Spleen (tissue), 13 donors: Measurements from ENCODE around the gene TRERF1. TPM values are rescaled to one million over a fixed set of nuclear protein-coding genes. Genes with fewer than 3 reads are reported as not detected.

Experiments used
- DNase-seq: peaks from one replicate; pipeline ENCODE4 v3.0.0-alpha.2; 2020
- H3K27ac ChIP-seq, 8 donors: fragments of 200-600 bp; sonication (generic) in 7 of 8; 1 replicate in 4 of 8; 2 replicates in 4 of 8; pipeline versions ENCODE4 v1.5.0 to v1.8.0; 2016 to 2021; ENCODE audit warnings: inconsistent platforms in 4 of 8, mild to moderate bottlenecking in 4 of 8, moderate library complexity in 1 of 8
- H3K27me3 ChIP-seq, 7 donors: fragments of 200-600 bp; sonication (generic) in 6 of 7; replicated peaks in 1 of 7; 1 replicate in 4 of 7; 2 replicates in 3 of 7; pipeline versions ENCODE4 v1.5.0 to v1.8.0; 2016 to 2021; ENCODE audit warnings: inconsistent platforms in 3 of 7, mild to moderate bottlenecking in 1 of 7
- H3K36me3 ChIP-seq, 6 donors: fragments of 200-600 bp; sonication (generic) in 5 of 6; 1 replicate in 4 of 6; 2 replicates in 2 of 6; pipeline versions ENCODE4 v1.5.0 to v1.8.0; 2016 to 2021; ENCODE audit warnings: inconsistent platforms in 2 of 6
- H3K4me1 ChIP-seq, 6 donors: fragments of 200-600 bp; sonication (generic) in 5 of 6; 1 replicate in 3 of 6; 2 replicates in 3 of 6; pipeline versions ENCODE4 v1.5.0 to v1.8.0; 2016 to 2021; ENCODE audit warnings: inconsistent platforms in 3 of 6
- H3K4me3 ChIP-seq, 8 donors: fragments of 200-600 bp; sonication (generic) in 7 of 8; 1 replicate in 4 of 8; 2 replicates in 4 of 8; pipeline versions ENCODE4 v1.5.0 to v1.8.0; 2016 to 2021; ENCODE audit warnings: inconsistent platforms in 4 of 8, mild to moderate bottlenecking in 4 of 8, moderate library complexity in 2 of 8
- H3K9me3 ChIP-seq, 8 donors: fragments of 200-600 bp; sonication (generic) in 7 of 8; 1 replicate in 4 of 8; 2 replicates in 4 of 8; pipeline versions ENCODE4 v1.5.0 to v1.8.0; 2016 to 2021; ENCODE audit warnings: inconsistent platforms in 4 of 8
- POLR2A ChIP-seq, 3 donors: fragments of 450-650 bp; IDR thresholded peaks; one replicate each; pipeline ENCODE4 v1.5.1; 2017; ENCODE audit warnings: antibody characterized with exemption in 3 of 3, mild to moderate bottlenecking in 1 of 3
- POLR2AphosphoS5 ChIP-seq, 3 donors: sonication (generic); formaldehyde crosslinking; IDR thresholded peaks; one replicate each; pipeline ENCODE4 v1.5.1; 2017; ENCODE audit warnings: antibody characterized with exemption in 3 of 3
- WGBS, 5 donors: extraction: QIAGEN DNeasy Blood & Tissue Kit in 3 of 5; methylation state at CpG; one replicate each; pipeline versions ENCODE4 v1.1.5 to v1.1.7; 2013 to 2018; 5-methylcytosine and 5-hydroxymethylcytosine counted together
- intact Hi-C: fragments of 100-400 bp; cut with DNase I; formaldehyde crosslinking; loops from one replicate; pipeline ENCODE4 v1.15.0; 2023; ENCODE audit warnings: low total_unique reads
- long read RNA-seq, 2 donors: transcript quantifications; one replicate each; lab custom pipeline, GENCODE V29; 2026
- polyA plus RNA-seq, 3 donors: library from polyadenylated mRNA; stranded (reverse); fragments of 200-250 nt; gene quantifications; one replicate each; pipeline ENCODE4 v1.2.1, GENCODE V29; 2013
- total RNA-seq, 7 donors: library from RNA; depleted of rRNA in 3 of 7; stranded (reverse); fragments of >200 nt in 3 of 7; fragmentation: NEBNext Ultra II Directional in 4 of 7; extraction: Animal tissue kit (Norgen Biotek cat#: 25700) in 4 of 7; gene quantifications; one replicate each; pipeline versions ENCODE4 v1.1.0 to v1.2.1, GENCODE V29; 2016 to 2021
- TF ChIP-seq, protein P1 (sequence below), 11 experiments: fragments of 200-600 bp in 7 of 11; fragments of 450-650 bp in 4 of 11; sonication (generic) in 4 of 11; IDR thresholded peaks in 8 of 11; conservative IDR thresholded peaks in 3 of 11; 1 replicate in 7 of 11; 2 replicates in 4 of 11; pipeline versions ENCODE4 v1.4.0 to v1.8.0; 2016 to 2021; ENCODE audit warnings: antibody characterized with exemption in 11 of 11, inconsistent platforms in 4 of 11, mild to moderate bottlenecking in 1 of 11
- donor health status: healthy with polysubstance abuse.
- donor health status: DM: no; HTN: no; CAD: no; lungs with moderate emphysema.
- donor health status: DM: no; HTN: no; CAD: no.
- donor health status: Bipolar disorder and iron deficiency.
- donor health status: healthy.
- donor health status: DM: no; HTN: no; CAD: no.
- donor health status: DM: yes; HTN: yes; CAD: no.

TRERF1 gene, protein sequence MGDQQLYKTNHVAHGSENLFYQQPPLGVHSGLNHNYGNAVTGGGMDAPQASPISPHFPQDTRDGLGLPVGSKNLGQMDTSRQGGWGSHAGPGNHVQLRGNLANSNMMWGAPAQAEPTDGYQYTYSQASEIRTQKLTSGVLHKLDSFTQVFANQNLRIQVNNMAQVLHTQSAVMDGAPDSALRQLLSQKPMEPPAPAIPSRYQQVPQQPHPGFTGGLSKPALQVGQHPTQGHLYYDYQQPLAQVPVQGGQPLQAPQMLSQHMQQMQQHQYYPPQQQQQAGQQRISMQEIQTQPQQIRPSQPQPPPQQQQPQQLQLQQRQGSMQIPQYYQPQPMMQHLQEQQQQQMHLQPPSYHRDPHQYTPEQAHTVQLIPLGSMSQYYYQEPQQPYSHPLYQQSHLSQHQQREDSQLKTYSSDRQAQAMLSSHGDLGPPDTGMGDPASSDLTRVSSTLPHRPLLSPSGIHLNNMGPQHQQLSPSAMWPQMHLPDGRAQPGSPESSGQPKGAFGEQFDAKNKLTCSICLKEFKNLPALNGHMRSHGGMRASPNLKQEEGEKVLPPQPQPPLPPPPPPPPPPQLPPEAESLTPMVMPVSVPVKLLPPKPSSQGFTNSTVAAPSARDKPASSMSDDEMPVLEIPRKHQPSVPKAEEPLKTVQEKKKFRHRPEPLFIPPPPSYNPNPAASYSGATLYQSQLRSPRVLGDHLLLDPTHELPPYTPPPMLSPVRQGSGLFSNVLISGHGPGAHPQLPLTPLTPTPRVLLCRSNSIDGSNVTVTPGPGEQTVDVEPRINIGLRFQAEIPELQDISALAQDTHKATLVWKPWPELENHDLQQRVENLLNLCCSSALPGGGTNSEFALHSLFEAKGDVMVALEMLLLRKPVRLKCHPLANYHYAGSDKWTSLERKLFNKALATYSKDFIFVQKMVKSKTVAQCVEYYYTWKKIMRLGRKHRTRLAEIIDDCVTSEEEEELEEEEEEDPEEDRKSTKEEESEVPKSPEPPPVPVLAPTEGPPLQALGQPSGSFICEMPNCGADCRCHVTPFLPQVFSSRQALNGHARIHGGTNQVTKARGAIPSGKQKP (N-terminal part only)
- total RNA-seq (10 to 100 TPM in 6 of 7 donors, 1 to 10 TPM in 1; 8.4 to 16.9 (median 14.3) TPM), polyA plus RNA-seq (1 to 10 TPM; 1.5 to 3.0 (median 2.0) TPM)
- long read RNA-seq, donor 1, partial matches to known transcripts: 5 of 5 reads
- long read RNA-seq, donor 1, other reads (novel, unspliced or antisense): 0 of 5 reads
- long read RNA-seq, donor 2: 0 reads

DNA sequence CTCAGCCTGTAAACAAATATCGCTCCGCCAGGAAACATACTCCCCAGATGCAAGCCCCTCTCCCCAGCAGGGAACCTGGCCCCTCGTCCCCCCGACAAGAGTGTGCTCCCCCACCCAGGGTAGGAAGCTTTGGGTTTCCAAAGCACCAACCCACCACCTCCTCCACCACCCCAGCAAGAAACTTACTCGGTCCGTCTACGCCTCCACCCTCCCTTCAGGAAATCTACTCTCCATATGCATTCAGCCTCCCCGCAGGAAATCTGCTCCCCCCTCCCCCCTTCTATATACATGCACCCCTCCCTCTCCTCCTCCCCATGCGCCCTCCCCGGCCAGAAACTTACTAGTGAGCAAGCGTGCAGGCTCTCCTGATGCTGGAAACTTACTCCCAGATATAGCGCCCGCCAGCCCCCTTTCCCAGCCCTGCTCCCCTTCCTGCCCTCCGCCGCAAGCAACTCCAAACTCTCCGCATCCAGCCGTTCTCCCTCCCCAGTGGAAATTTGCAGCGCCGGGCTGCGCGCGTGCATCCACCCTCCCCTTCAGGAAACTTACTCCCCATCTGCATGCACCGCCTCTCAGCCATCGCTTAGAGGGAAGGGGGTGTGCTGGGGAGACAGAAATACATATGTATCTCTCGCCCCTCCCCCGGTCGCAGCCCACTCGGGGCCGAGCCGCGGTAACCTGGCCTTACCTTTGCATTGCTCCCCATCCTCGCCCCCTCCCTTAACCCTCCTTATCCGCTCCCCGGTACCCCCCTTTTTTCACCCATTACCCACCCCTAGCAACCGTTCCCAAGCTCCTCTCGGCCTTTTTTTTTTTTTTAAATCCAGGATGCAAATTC lies at the start of gene TRERF1:
TRERF1 (minus strand) TSS at position 594 of the 838 bp plus-strand sequence. CDS start 182,336 bp downstream, outside the sequence.
- WGBS, 5 donors: 1% methylated on average over 36 of the region's 36 CpGs
- TF ChIP-seq POLR2AphosphoS5 (IDR thresholded peaks at IDR 0.05): peak; percentile 1 to 23 (median 6)
- no peak for TF ChIP-seq POLR2A (IDR thresholded peaks at IDR 0.05)
- TF ChIP-seq, protein P1, sequence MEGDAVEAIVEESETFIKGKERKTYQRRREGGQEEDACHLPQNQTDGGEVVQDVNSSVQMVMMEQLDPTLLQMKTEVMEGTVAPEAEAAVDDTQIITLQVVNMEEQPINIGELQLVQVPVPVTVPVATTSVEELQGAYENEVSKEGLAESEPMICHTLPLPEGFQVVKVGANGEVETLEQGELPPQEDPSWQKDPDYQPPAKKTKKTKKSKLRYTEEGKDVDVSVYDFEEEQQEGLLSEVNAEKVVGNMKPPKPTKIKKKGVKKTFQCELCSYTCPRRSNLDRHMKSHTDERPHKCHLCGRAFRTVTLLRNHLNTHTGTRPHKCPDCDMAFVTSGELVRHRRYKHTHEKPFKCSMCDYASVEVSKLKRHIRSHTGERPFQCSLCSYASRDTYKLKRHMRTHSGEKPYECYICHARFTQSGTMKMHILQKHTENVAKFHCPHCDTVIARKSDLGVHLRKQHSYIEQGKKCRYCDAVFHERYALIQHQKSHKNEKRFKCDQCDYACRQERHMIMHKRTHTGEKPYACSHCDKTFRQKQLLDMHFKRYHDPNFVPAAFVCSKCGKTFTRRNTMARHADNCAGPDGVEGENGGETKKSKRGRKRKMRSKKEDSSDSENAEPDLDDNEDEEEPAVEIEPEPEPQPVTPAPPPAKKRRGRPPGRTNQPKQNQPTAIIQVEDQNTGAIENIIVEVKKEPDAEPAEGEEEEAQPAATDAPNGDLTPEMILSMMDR (IDR thresholded peaks at IDR 0.05 in 8 of 11, conservative IDR thresholded peaks at IDR 0.05 in 3 of 11): no peak
- Histone ChIP-seq H3K27me3 (peaks cover 0 to 39% (median 0%) of the 10 kb centered on the region in 7 donors), H3K9me3 (no peaks in the 10 kb centered on the region), H3K27ac (peak within 1 kb of the TSS; percentile 76 to 93 (median 88)), H3K36me3 (no peaks in the 10 kb centered on the region), H3K4me3 (peak within 1 kb of the TSS; percentile 67 to 98 (median 93)), H3K4me1 (peaks cover 3 to 78% (median 38%) of the 10 kb centered on the region in 6 donors)
- intact Hi-C loops: no loop called here
- peak; percentile 87 for DNase-seq

DNA sequence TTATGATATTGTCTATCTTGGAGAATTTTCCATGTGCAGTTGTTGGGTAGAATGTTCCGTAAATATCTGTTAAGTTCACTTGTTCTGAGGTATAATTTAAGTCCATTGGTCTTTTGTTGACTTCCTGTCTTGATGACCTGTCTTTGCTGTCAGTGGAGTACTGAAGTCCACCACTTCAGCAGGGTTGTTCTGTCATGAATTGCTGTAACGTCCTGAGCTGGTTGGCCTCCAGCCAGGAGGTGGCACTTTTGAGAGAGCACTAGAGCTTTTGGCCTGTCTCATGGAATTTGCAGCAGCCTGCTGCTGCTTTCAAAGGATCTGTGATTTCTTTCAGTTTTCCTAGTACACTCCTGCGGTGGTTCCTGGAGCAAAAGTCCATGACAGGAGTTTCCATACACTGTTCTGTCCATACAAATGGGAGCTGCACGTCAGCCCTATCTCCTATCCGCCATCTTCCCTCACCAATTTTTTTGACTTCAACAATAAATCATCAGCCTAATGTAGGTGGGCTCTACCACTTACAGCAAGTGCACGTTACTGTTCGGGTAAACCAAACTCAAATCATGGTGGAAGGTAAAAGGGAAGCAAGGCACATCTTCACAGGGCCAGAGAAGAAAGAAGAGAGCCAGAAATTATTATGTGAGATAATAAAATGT lies 46.9 kb upstream of the TRERF1 start:
- no peak for DNase-seq
- Histone ChIP-seq H3K27me3 (no peaks in the 10 kb centered on the region), H3K4me3 (no peak overlapping the region), H3K9me3 (peaks cover 0 to 10% (median 6%) of the 10 kb centered on the region in 8 donors), H3K4me1 (no peaks in the 10 kb centered on the region), H3K27ac (no peak overlapping the region), H3K36me3 (no peaks in the 10 kb centered on the region)
- WGBS, 5 donors: 77 to 88% (median 82%) methylated on average over 7 of the region's 7 CpGs
- intact Hi-C loops: no loop called here
- TF ChIP-seq, protein P1 (IDR thresholded peaks at IDR 0.05 in 8 of 11, conservative IDR thresholded peaks at IDR 0.05 in 3 of 11): no peak
- TF ChIP-seq POLR2A (IDR thresholded peaks at IDR 0.05): no peak
- no peak for TF ChIP-seq POLR2AphosphoS5 (IDR thresholded peaks at IDR 0.05)

DNA sequence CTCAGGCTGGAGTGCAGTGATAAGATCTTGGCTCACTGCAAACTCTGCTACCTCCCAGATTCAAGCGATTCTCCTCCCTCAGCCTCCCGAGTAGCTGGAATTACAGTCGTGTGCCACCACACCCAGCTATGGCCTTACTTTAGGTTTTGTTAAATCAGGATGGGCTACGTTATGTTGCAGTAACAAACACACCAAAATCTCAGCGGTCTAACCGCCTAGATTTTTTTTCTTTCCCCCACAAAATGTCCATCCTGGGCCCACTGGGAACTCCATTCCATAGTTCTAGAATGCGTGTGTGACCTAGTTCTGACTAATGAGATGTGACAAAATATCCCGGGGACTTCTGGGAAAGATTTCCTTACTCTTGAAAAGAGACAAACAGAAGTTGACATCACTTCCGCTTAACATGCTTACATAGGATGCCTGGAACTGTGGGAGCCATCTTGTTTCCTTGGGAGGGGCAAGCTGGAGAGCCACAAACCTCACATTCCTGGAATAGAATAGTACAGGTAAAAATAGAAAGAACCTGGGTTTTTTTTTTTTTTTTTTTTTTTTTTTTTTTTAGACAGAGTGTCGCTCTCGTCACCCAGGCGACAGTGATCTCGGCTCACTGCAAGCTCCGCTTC lies 42.3 kb upstream of the TRERF1 start:
- no peaks in the 10 kb centered on the region for H3K4me1 ChIP-seq
- no peaks in the 10 kb centered on the region for H3K27me3 ChIP-seq
- WGBS, 5 donors: 91 to 96% (median 93%) methylated on average over 14 of the region's 14 CpGs
- DNase-seq: no peak
- H3K27ac ChIP-seq: no peak overlapping the region
- peaks cover 0 to 10% (median 6%) of the 10 kb centered on the region in 8 donors for H3K9me3 ChIP-seq
- H3K4me3 ChIP-seq: no peak overlapping the region
- TF ChIP-seq POLR2A (IDR thresholded peaks at IDR 0.05) (no peak), POLR2AphosphoS5 (IDR thresholded peaks at IDR 0.05) (no peak)
- TF ChIP-seq, protein P1 (IDR thresholded peaks at IDR 0.05 in 8 of 11, conservative IDR thresholded peaks at IDR 0.05 in 3 of 11): no peak
- H3K36me3 ChIP-seq: no peaks in the 10 kb centered on the region
- intact Hi-C loops: no loop called here
